ENCODE measurements around the gene RAB37. TPM values are rescaled to one million over a fixed set of nuclear protein-coding genes. Genes with fewer than 3 reads are reported as not detected.

RAB37 gene
- total and polyA plus RNA-seq, 12 donors: 0.39 to 6.6 (median 2.7) TPM

DNA sequence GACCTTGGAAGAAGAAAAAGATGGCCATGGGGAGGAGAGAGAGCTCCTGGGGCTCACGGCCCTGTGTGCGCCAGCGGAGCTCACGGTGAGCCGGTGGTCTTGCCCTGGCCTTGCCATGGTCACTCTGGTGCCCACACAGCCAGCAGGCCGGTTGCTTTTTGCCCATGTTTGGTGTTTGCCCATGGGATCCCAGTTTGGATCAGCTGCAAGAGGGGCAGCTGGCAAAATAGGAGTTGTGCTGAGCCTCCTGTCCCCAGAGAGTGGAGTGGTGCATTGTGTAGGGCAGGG is 12.9 kb downstream of the RAB37 start:
- H3K36me3 ChIP-seq (replicated peaks in 1 of 2): no peaks in the 10 kb centered on the region
- no peak for TF ChIP-seq CTCF (IDR thresholded peaks at IDR 0.05)
- no peaks in the 10 kb centered on the region for H3K27me3 ChIP-seq
- H3K4me1 ChIP-seq (replicated peaks in 1 of 2): peaks cover 25 to 50% of the 10 kb centered on the region in 2 donors
- intact Hi-C loops (cut with DNase I): no loop called here
- peak overlapping the region in 3 of 5 donors; percentile 80 to 88 (median 83) for H3K27ac ChIP-seq
- peak overlapping the region; percentile 1 to 96 (median 36) for H3K4me3 ChIP-seq
- no peaks in the 10 kb centered on the region for H3K9me3 ChIP-seq (replicated peaks in 1 of 3)
- DNase-seq: peak in 3 of 7 donors; percentile 18 to 26 (median 23)
- WGBS, 4 donors: 23 to 32% (median 30%) methylated on average over 6 of the region's 6 CpGs

GRCh38 chr17:74750327-74751069 is 13.4 kb downstream of the RAB37 start:
- DNase-seq: peak; percentile 58 to 83 (median 78)
- H3K27ac ChIP-seq: peak overlapping the region in 3 of 5 donors; percentile 80 to 88 (median 83)
- WGBS, 4 donors: 23 to 37% (median 30%) methylated on average over 10 to 13 of the region's 13 CpGs
- TF ChIP-seq POLR2A (IDR thresholded peaks at IDR 0.05) (peak; percentile 9 to 67), CTCF (IDR thresholded peaks at IDR 0.05) (no peak)
- peaks cover 22 to 47% of the 10 kb centered on the region in 2 donors for H3K4me1 ChIP-seq (replicated peaks in 1 of 2)
- no peaks in the 10 kb centered on the region for H3K9me3 ChIP-seq (replicated peaks in 1 of 3)
- H3K27me3 ChIP-seq: no peaks in the 10 kb centered on the region
- no peaks in the 10 kb centered on the region for H3K36me3 ChIP-seq (replicated peaks in 1 of 2)
- H3K4me3 ChIP-seq: peak overlapping the region in 2 of 4 donors; percentile 68 to 96
- intact Hi-C loops (cut with DNase I): no loop called here

DNA sequence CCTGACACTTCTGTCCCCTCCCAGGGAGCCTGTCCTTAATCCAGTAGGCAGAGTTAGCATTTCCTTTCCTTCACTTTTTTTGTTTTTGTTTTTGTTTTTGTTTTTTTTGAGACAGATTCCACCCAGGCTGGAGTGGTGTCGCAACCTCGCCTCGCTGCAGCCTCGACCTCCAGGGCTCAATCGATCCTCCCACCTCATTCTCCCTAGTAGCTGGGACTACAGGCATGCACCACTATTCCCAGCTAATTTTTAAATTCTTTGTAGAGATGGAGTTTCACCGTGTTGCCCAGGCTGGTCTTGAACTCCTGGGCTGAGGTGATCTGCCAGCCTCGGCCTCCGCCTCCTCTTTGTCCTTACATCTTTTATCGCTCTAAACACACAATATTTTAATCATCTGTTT is 15.4 kb downstream of the RAB37 start:
- Histone ChIP-seq H3K4me1 (replicated peaks in 1 of 2) (peaks cover 27 to 52% of the 10 kb centered on the region in 2 donors), H3K9me3 (replicated peaks in 1 of 3) (no peaks in the 10 kb centered on the region), H3K27ac (peak overlapping the region in 2 of 5 donors; percentile 53 to 80), H3K4me3 (no peak overlapping the region), H3K27me3 (no peaks in the 10 kb centered on the region), H3K36me3 (replicated peaks in 1 of 2) (no peaks in the 10 kb centered on the region)
- no peak for TF ChIP-seq CTCF (IDR thresholded peaks at IDR 0.05)
- intact Hi-C loops (cut with DNase I): no loop called here
- WGBS, 4 donors: 44 to 52% (median 49%) methylated on average over 9 of the region's 9 CpGs
- DNase-seq: no peak

GRCh38 chr17:74752822-74753401 is 15.9 kb downstream of the RAB37 start:
- H3K4me1 ChIP-seq (replicated peaks in 1 of 2): peaks cover 31 to 52% of the 10 kb centered on the region in 2 donors

More at GRCh38 chr17:74752822-74753401, 15.9 kb downstream of the RAB37 start:
- TF ChIP-seq POLR2A (IDR thresholded peaks at IDR 0.05): no peak
- no peak for TF ChIP-seq CTCF (IDR thresholded peaks at IDR 0.05)
- DNase-seq: no peak
- no peaks in the 10 kb centered on the region for H3K9me3 ChIP-seq (replicated peaks in 1 of 3)
- H3K4me3 ChIP-seq: no peak overlapping the region
- H3K27me3 ChIP-seq: no peaks in the 10 kb centered on the region
- peak overlapping the region in 3 of 5 donors; percentile 31 to 80 (median 53) for H3K27ac ChIP-seq
- intact Hi-C loops (cut with DNase I): no loop called here
- WGBS, 4 donors: 76 to 82% (median 78%) methylated on average over 7 of the region's 7 CpGs
- H3K36me3 ChIP-seq (replicated peaks in 1 of 2): no peaks in the 10 kb centered on the region

Data from adrenal gland (tissue), 12 donors.